Small intestine (tissue), 7 donors: ENCODE results near the gene GCNA. TPM values are rescaled to one million over a fixed set of nuclear protein-coding genes. Genes with fewer than 3 reads are reported as not detected.
"Not testable (repeated sequence)": the region's sequence is repeated elsewhere in the genome, so short reads cannot be mapped to it uniquely, and the experiment has no call there.

Experiments
- DNase-seq, 2 donors: peaks; one replicate each; pipeline versions ENCODE4 v3.0.0 to v3.0.0-alpha.2; 2013
- FAIRE-seq: peaks from 2 replicates; lab custom pipeline; 2012; peaks lifted over from hg19 to GRCh38; lab: Jason Lieb, UNC
- H3K27ac ChIP-seq, 3 donors: one replicate each; pipeline ENCODE4 v1.5.1; 2013; ENCODE audit warnings: low read length in 2 of 3, mild to moderate bottlenecking in 2 of 3, control low read depth in 1 of 3, inconsistent platforms in 1 of 3, low read depth in 1 of 3, moderate library complexity in 1 of 3
- H3K27me3 ChIP-seq, 3 donors: one replicate each; pipeline ENCODE4 v1.6.1; 2013; ENCODE audit warnings: low read length in 3 of 3, inconsistent platforms in 1 of 3; ENCODE audit not compliant: control insufficient read depth in 3 of 3, insufficient read depth in 3 of 3
- H3K36me3 ChIP-seq, 3 donors: one replicate each; pipeline ENCODE4 v1.6.1; 2013; ENCODE audit warnings: low read length in 3 of 3, inconsistent platforms in 1 of 3, low read depth in 1 of 3, mild to moderate bottlenecking in 1 of 3, moderate library complexity in 1 of 3; ENCODE audit not compliant: control insufficient read depth in 3 of 3, insufficient read depth in 2 of 3
- H3K4me1 ChIP-seq, 3 donors: one replicate each; pipeline ENCODE4 v1.6.1; 2013; ENCODE audit warnings: low read length in 2 of 3, inconsistent platforms in 1 of 3, low read depth in 1 of 3, mild to moderate bottlenecking in 1 of 3, moderate library complexity in 1 of 3; ENCODE audit not compliant: control insufficient read depth in 3 of 3, insufficient read depth in 2 of 3
- H3K4me3 ChIP-seq, 3 donors: one replicate each; pipeline ENCODE4 v1.5.1; 2013; ENCODE audit warnings: low read length in 3 of 3, control low read depth in 1 of 3, inconsistent platforms in 1 of 3, low read depth in 1 of 3, mild to moderate bottlenecking in 1 of 3, moderate library complexity in 1 of 3
- H3K9me3 ChIP-seq, 2 donors: one replicate each; pipeline ENCODE4 v1.6.1; 2013; ENCODE audit warnings: low read depth in 1 of 2, low read length in 1 of 2; ENCODE audit not compliant: control insufficient read depth in 2 of 2, insufficient read depth in 1 of 2
- WGBS, 3 donors: extraction: QIAGEN DNeasy Blood & Tissue Kit; methylation state at CpG; one replicate each; pipeline ENCODE4 v1.1.7; 2013; 5-methylcytosine and 5-hydroxymethylcytosine counted together
- polyA plus RNA-seq, 4 donors: library from polyadenylated mRNA; stranded (reverse) in 3 of 4; unstranded in 1 of 4; fragments of 200-250 nt in 3 of 4; fragments of 120-200 nt in 1 of 4; gene quantifications; one replicate each; pipeline versions ENCODE4 v1.2.1 to v1.2.3, GENCODE V29; 2013
- donor health status: healthy with polysubstance abuse.
- donor health status: control.
- donor health status: control.
- donor health status: Bipolar disorder and iron deficiency.
- donor health status: healthy.

GCNA gene
- polyA plus RNA-seq, 4 donors: 1.1 to 1.7 (median 1.5) TPM

DNA sequence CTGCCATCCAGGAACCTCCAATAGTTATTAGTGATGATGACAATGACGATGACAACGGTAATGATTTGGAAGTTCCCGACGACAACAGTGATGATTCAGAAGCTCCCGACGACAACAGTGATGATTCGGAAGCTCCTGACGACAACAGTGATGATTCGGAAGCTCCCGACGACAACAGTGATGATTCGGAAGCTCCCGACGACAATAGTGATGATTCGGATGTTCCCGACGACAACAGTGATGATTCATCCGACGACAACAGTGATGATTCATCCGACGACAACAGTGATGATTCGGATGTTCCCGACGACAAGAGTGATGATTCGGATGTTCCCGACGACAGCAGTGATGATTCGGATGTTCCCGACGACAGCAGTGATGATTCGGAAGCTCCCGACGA, 25.4 kb downstream of the GCNA start:
- FAIRE-seq: no peak
- 91 to 95% (median 92%) methylated on average over 33 of the region's 33 CpGs for WGBS, 3 donors

DNA sequence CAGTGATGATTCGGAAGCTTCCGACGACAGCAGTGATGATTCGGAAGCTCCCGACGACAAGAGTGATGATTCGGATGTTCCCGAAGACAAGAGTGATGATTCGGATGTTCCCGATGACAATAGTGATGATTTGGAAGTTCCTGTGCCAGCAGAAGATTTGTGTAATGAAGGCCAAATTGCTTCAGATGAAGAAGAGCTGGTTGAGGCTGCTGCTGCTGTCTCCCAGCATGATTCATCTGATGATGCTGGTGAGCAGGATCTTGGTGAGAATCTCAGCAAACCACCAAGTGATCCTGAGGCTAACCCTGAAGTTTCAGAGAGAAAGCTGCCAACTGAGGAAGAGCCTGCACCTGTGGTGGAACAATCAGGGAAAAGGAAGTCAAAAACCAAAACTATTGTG, 25.9 kb downstream of the GCNA start:
- no peak for DNase-seq
- no peaks in the 10 kb centered on the region for H3K4me1 ChIP-seq
- no peaks in the 10 kb centered on the region for H3K27me3 ChIP-seq
- H3K36me3 ChIP-seq: peaks cover 0 to 30% (median 5%) of the 10 kb centered on the region in 3 donors
- H3K4me3 ChIP-seq: no peak overlapping the region
- no peak overlapping the region for H3K27ac ChIP-seq
- 93 to 97% (median 97%) methylated on average over 10 of the region's 10 CpGs for WGBS, 3 donors
- H3K9me3 ChIP-seq: no peaks in the 10 kb centered on the region
- no peak for FAIRE-seq

More for the DNA sequence above, 25.4 kb downstream of the GCNA start:
- Histone ChIP-seq H3K9me3 (no peaks in the 10 kb centered on the region), H3K4me3 (no peak overlapping the region), H3K27ac (no peak overlapping the region), H3K27me3 (no peaks in the 10 kb centered on the region), H3K36me3 (peaks cover 0 to 31% (median 5%) of the 10 kb centered on the region in 3 donors), H3K4me1 (no peaks in the 10 kb centered on the region)
- DNase-seq: no peak

DNA sequence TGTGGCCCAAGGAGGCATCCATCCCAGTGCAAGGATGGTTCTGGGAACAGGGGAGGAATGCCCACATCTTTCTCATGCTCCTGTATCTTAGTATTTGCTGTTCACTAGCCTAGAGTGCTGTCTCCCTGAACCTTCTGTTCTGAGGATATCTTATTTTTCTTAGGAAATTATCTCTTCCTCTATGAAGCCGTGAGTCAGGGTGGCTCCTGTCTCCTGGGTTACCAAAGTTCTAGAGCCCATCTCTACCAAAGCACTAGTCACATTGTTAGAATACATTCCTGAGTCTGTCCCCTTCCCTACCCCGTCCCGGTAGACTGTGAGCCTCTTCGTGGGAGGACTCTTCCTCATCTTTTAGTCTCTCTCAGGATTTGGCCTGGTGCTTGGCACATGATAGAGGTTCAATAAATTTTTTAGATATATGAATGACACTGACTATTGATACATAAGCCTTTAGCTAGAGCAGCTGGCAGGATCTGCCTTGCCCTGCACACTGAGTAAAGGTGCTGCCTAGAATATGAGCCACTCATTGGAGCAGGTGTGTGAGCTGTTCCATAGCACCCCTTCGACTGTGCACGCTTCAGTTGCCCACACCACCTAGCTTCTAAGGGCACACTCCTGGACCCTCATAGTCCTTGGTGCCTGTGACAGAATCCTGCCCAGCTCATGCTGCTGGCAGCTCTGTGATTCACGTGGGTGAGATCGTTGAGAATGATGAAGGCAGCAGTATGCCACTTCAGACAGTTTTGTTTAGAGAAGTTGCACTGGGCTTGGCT, 26.7 kb downstream of the GCNA start:
- no peak overlapping the region for H3K27ac ChIP-seq
- H3K9me3 ChIP-seq: no peaks in the 10 kb centered on the region
- H3K36me3 ChIP-seq: peaks cover 0 to 27% (median 5%) of the 10 kb centered on the region in 3 donors
- no peaks in the 10 kb centered on the region for H3K27me3 ChIP-seq
- no peak for FAIRE-seq
- no peak overlapping the region for H3K4me3 ChIP-seq
- WGBS, 3 donors: 88 to 95% (median 93%) methylated on average over 8 of the region's 8 CpGs
- no peak for DNase-seq
- no peaks in the 10 kb centered on the region for H3K4me1 ChIP-seq

DNA sequence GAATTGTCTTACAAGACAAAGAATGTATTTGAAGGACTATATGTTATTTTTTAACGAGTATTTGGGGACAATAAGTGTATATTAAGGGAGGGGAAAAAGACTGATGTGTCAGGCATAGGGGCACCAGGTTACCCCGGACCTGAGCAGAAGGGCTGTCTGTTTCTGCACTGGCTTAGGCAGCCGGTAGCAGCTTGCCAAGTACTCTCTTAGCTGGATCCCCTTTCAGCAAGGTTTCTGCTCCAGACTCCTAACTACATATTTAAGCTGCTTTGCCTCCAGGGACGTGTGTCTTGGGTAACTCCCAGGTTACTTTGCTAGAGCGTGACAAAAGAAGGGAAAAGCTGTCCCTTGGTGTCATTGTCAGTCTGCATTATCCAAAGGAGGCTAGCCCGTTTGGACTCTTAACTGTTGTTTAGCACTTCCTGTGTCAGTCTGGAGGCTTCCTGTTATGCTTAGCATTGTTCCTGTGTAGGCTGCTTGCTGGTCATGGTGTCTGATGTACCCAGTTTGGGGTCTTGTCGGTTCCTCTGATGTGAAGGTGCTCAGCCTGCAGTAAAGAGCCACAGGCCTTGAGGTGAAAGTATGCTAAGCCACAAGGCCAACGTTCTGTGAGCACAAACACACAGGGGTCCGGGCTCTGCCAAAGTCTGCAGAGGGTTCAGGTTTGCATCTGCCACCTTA, 28.4 kb downstream of the GCNA start:
- no peaks in the 10 kb centered on the region for H3K4me1 ChIP-seq
- no peak for DNase-seq
- FAIRE-seq: no peak
- no peaks in the 10 kb centered on the region for H3K27me3 ChIP-seq
- H3K9me3 ChIP-seq: no peaks in the 10 kb centered on the region
- no peak overlapping the region for H3K4me3 ChIP-seq
- H3K27ac ChIP-seq: peak overlapping the region in 1 of 3 donors; percentile 58
- H3K36me3 ChIP-seq: peaks cover 0 to 36% (median 5%) of the 10 kb centered on the region in 3 donors
- WGBS, 3 donors: 57 to 77% (median 62%) methylated on average over 9 of the region's 9 CpGs

DNA sequence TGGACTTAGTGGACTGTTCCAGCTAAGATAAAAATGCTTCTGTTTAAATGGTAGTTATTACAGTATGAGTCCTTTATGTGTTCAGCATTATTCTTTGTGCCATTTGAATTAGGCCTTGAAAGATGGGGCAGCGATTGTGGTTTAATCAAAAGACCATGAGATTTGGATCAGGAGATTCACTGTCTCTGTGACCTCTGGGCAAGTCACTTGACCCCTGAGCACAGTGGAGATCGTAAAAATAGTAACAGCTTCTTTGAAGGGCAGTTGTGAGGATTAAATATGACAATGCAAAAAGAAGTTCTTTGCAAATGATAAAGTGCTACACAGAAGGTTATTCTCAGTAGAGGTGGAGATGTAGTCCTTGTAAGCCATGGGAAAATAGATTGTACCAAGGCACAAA, 29.3 kb downstream of the GCNA start:
- Histone ChIP-seq H3K4me3 (no peak overlapping the region), H3K4me1 (no peaks in the 10 kb centered on the region), H3K36me3 (peaks cover 3 to 38% (median 5%) of the 10 kb centered on the region in 3 donors), H3K27me3 (no peaks in the 10 kb centered on the region), H3K9me3 (no peaks in the 10 kb centered on the region), H3K27ac (no peak overlapping the region)
- 79 to 94% (median 82%) methylated on average over 2 of the region's 2 CpGs for WGBS, 3 donors
- no peak for DNase-seq
- no peak for FAIRE-seq

DNA sequence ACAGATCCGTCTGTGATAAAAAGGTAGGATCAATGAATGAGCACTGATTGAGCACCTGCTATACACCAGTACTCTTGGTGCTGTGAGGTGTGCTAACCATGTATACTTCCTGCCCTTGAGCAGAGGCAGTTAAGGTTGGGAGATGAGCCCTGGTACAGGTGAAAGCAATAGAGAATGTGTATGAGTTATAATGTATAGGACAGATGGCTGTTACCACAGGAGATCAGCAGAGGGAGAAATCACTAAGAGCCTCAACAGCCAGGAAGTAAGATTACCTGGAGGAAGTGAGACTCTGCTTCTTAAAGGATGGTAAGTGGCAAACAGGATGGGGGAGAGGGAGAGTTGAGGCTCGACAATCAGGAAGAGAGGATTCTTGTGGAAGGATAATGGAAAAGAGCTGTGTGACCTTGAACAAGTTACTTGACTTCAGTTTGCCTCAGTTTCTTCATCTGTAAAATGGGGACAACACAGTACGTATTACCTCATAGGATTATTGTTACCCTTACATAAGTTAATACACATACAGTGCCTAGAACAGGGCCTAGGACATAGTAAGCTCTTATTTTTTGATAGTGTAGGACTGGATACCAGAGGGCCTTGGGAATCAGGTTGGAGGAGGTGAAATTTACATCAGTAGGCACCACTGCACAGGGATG, 31.0 kb downstream of the GCNA start:
- Histone ChIP-seq H3K27ac (no peak overlapping the region), H3K4me1 (no peaks in the 10 kb centered on the region), H3K4me3 (no peak overlapping the region), H3K36me3 (peaks cover 5 to 41% (median 7%) of the 10 kb centered on the region in 3 donors), H3K9me3 (no peaks in the 10 kb centered on the region), H3K27me3 (no peaks in the 10 kb centered on the region)
- WGBS, 3 donors: 70 to 90% (median 86%) methylated on average over 3 of the region's 3 CpGs
- FAIRE-seq: no peak
- DNase-seq: no peak

DNA sequence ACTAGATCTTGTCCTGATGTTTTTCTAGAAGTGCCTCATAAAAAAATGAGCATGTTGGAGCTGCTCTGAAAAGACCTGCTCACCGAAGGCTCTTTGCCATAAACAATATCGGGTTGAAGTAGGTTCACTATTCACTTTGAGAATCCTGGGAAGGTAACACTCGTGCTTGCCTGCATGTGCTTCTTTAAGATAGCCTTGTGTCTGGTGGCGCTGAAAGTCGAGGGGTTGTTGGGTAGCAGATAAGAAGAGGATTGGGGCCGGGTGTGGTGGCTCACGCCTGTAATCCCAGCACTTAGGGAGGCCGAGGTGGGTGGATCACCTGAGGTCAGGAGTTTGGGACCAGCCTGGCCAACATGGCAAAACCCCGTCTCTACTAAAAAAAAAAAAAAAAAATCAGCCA, 33.5 kb downstream of the GCNA start:
- 84 to 89% (median 86%) methylated on average over 9 of the region's 9 CpGs for WGBS, 3 donors
- not testable (repeated sequence) for H3K9me3 ChIP-seq, DNase-seq, H3K4me3 ChIP-seq, FAIRE-seq, H3K27me3 ChIP-seq, H3K27ac ChIP-seq, H3K4me1 ChIP-seq
- H3K36me3 ChIP-seq: peaks cover 3 to 37% (median 7%) of the 10 kb centered on the region in 3 donors

DNA sequence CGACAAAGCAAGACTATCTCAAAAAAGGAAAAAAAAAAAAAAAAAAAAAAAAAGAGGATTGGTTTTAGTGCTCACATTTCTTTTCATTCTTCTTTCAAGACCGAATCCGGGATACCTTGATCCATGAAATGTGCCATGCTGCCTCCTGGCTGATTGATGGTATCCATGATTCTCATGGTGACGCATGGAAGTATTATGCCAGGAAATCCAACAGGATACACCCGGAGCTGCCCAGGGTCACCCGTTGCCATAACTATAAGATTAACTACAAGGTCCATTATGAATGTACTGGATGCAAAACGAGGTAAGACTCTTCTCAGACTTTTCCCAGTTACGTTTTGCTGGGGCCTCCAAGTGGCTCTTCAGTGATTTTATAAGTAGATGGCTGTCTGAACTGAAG, 34.0 kb downstream of the GCNA start:
- H3K36me3 ChIP-seq: peaks cover 3 to 34% (median 7%) of the 10 kb centered on the region in 3 donors
- FAIRE-seq: no peak
- H3K4me1 ChIP-seq: peaks cover 0 to 8% (median 0%) of the 10 kb centered on the region in 3 donors
- WGBS, 3 donors: 82 to 91% (median 88%) methylated on average over 8 of the region's 8 CpGs
- no peaks in the 10 kb centered on the region for H3K9me3 ChIP-seq
- DNase-seq: no peak
- no peaks in the 10 kb centered on the region for H3K27me3 ChIP-seq
- H3K4me3 ChIP-seq: no peak overlapping the region
- no peak overlapping the region for H3K27ac ChIP-seq
